Neural progenitor cell (in vitro differentiated cells): ENCODE measurements around the gene TPM3. TPM values are rescaled to one million over a fixed set of nuclear protein-coding genes. Genes with fewer than 3 reads are reported as not detected.

Source experiments
- DNase-seq: peaks from one replicate; pipeline ENCODE4 v3.0.0-alpha.2; 2016; ENCODE audit warnings: low spot score
- H2AFZ ChIP-seq: fragments of 200-600 bp; sonication (generic); replicated peaks from 2 replicates; pipeline ENCODE4 v1.6.1; 2016; ENCODE audit warnings: antibody characterized with exemption
- H3F3A ChIP-seq: fragments of 200-600 bp; sonication (generic); 2 replicates; pipeline ENCODE4 v1.6.1; 2016; ENCODE audit warnings: antibody characterized with exemption, low read depth
- H3K27ac ChIP-seq: fragments of 200-600 bp; sonication (generic); 2 replicates; pipeline ENCODE4 v1.5.1; 2016; ENCODE audit warnings: mild to moderate bottlenecking
- H3K27me3 ChIP-seq: fragments of 200-600 bp; sonication (generic); 2 replicates; pipeline ENCODE4 v1.6.1; 2016; ENCODE audit warnings: mild to moderate bottlenecking, moderate library complexity
- H3K36me3 ChIP-seq: fragments of 200-600 bp; sonication (generic); 2 replicates; pipeline ENCODE4 v1.5.1; 2016
- H3K4me1 ChIP-seq: fragments of 200-600 bp; sonication (generic); 2 replicates; pipeline ENCODE4 v1.6.1; 2016; ENCODE audit warnings: mixed run types
- H3K4me2 ChIP-seq: fragments of 200-600 bp; sonication (generic); 2 replicates; pipeline ENCODE4 v1.6.1; 2016
- H3K4me3 ChIP-seq: fragments of 200-600 bp; sonication (generic); 2 replicates; pipeline ENCODE4 v1.5.1; 2016
- H3K79me2 ChIP-seq: fragments of 200-600 bp; sonication (generic); 2 replicates; pipeline ENCODE4 v1.6.1; 2016; ENCODE audit warnings: low read depth
- H3K9ac ChIP-seq: fragments of 200-600 bp; sonication (generic); 2 replicates; pipeline ENCODE4 v1.6.1; 2016
- H3K9me3 ChIP-seq: fragments of 200-600 bp; sonication (generic); 2 replicates; pipeline ENCODE4 v1.5.1; 2016; ENCODE audit warnings: low read depth
- H4K20me1 ChIP-seq: fragments of 200-600 bp; sonication (generic); 2 replicates; pipeline ENCODE4 v1.6.1; 2016; ENCODE audit warnings: low read depth
- H3K27ac Mint-ChIP-seq: 3 replicates; pipeline ENCODE4 v1.8.0; 2021; ENCODE audit warnings: mixed read lengths
- H3K27me3 Mint-ChIP-seq: 2 replicates; pipeline ENCODE4 v1.8.0; 2022; ENCODE audit warnings: low read depth, mild to moderate bottlenecking, inconsistent platforms, moderate library complexity, mixed read lengths; ENCODE audit not compliant: insufficient read depth
- H3K36me3 Mint-ChIP-seq: 3 replicates; pipeline ENCODE4 v1.8.0; 2021; ENCODE audit warnings: mixed read lengths
- H3K4me1 Mint-ChIP-seq: 3 replicates; pipeline ENCODE4 v1.8.0; 2021; ENCODE audit warnings: mixed read lengths
- H3K4me3 Mint-ChIP-seq: 3 replicates; pipeline ENCODE4 v1.8.0; 2021; ENCODE audit warnings: mild to moderate bottlenecking, moderate library complexity, mixed read lengths
- H3K9me3 Mint-ChIP-seq: 3 replicates; pipeline ENCODE4 v1.8.0; 2020; ENCODE audit warnings: mixed read lengths
- EZH2 ChIP-seq: fragments of 200-600 bp; sonication (generic); IDR thresholded peaks from 2 replicates; pipeline ENCODE4 v1.6.1; 2017; ENCODE audit warnings: antibody characterized with exemption, mild to moderate bottlenecking, moderate library complexity
- EZH2phosphoT487 ChIP-seq: fragments of 200-600 bp; sonication (generic); IDR thresholded peaks from 2 replicates; pipeline ENCODE4 v1.6.1; 2017; ENCODE audit warnings: antibody characterized with exemption
- total RNA-seq: library from RNA; depleted of rRNA; stranded (reverse); fragments of >200 nt; gene quantifications from 2 replicates; pipeline ENCODE4 v1.2.3, GENCODE V29; 2015; ENCODE audit warnings: low replicate concordance
- TF ChIP-seq, protein P1 (sequence below): fragments of 200-600 bp; sonication (generic); IDR thresholded peaks from 2 replicates; pipeline ENCODE4 v1.5.1; 2017; ENCODE audit warnings: antibody characterized with exemption, mild to moderate bottlenecking

The TPM3 gene
- total RNA-seq, 1 donor from 2014 or later: 596 TPM

DNA sequence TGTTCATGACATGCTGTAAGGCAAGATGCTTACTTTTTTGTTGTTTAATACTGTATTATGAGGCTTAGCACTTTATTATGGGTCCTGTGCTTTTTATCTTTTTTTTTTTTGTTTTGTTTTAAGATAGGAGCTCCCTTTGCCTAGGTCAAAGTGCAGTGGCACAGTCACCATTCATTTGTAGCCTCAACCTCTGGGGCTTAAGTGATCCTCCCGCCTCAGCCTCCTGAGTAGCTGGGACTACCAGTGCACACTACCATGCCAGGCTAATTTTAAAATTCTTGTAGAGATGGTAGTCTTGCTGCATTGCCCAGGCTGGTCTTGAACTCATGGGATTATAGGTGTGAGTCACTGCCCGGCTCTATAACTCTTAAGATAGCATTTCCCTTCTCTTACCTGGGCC, 33.5 kb upstream of the TPM3 start:
- Histone ChIP-seq H3K4me2 (no peak overlapping the region), H3K9me3 (no peaks in the 10 kb centered on the region), H3K79me2 (peaks cover 96% of the 10 kb centered on the region), H3K4me3 (no peak overlapping the region), H3F3A (peaks cover under 1% of the 10 kb centered on the region), H3K27ac (no peak overlapping the region), H3K36me3 (peaks cover 15% of the 10 kb centered on the region), H3K9ac (no peak overlapping the region), H4K20me1 (peaks cover 74% of the 10 kb centered on the region), H2AFZ (no peak overlapping the region), H3K27me3 (no peaks in the 10 kb centered on the region), H3K4me1 (peaks cover 14% of the 10 kb centered on the region)
- H3K27ac Mint-ChIP-seq: no peak overlapping the region
- DNase-seq: no peak
- peaks cover 16% of the 10 kb centered on the region for H3K4me1 Mint-ChIP-seq
- H3K27me3 Mint-ChIP-seq: peaks cover 2% of the 10 kb centered on the region
- H3K9me3 Mint-ChIP-seq: no peaks in the 10 kb centered on the region
- H3K4me3 Mint-ChIP-seq: no peak overlapping the region
- peaks cover 33% of the 10 kb centered on the region for H3K36me3 Mint-ChIP-seq
- no peak for TF ChIP-seq EZH2
- TF ChIP-seq, protein P1, sequence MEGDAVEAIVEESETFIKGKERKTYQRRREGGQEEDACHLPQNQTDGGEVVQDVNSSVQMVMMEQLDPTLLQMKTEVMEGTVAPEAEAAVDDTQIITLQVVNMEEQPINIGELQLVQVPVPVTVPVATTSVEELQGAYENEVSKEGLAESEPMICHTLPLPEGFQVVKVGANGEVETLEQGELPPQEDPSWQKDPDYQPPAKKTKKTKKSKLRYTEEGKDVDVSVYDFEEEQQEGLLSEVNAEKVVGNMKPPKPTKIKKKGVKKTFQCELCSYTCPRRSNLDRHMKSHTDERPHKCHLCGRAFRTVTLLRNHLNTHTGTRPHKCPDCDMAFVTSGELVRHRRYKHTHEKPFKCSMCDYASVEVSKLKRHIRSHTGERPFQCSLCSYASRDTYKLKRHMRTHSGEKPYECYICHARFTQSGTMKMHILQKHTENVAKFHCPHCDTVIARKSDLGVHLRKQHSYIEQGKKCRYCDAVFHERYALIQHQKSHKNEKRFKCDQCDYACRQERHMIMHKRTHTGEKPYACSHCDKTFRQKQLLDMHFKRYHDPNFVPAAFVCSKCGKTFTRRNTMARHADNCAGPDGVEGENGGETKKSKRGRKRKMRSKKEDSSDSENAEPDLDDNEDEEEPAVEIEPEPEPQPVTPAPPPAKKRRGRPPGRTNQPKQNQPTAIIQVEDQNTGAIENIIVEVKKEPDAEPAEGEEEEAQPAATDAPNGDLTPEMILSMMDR: no peak
- no peak for TF ChIP-seq EZH2phosphoT487

DNA sequence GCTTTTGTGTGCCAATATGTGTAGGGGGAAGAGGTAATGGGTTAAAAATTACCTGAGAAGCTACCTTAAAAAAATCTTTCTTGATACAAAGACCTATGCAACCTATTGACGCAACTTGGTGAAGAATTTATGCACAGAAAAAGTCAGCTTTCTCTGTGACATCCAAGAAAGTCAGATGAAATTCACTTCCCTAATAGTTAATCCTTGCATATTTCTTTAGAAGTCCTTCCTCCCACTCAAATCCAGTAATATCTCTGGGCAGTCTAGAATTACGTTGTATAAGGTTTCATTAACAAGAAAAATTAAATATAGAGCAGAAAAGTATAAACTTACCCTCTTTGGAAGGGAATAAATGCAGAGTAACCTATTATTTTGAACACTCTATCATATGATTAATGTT, 31.7 kb upstream of the TPM3 start:
- Mint-ChIP-seq H3K4me3 (no peak overlapping the region), H3K27me3 (peaks cover 2% of the 10 kb centered on the region), H3K27ac (no peak overlapping the region), H3K4me1 (peaks cover 26% of the 10 kb centered on the region), H3K9me3 (no peaks in the 10 kb centered on the region), H3K36me3 (peaks cover 34% of the 10 kb centered on the region)
- H3F3A ChIP-seq: peaks cover 6% of the 10 kb centered on the region
- peak overlapping the region; percentile 88 for H3K4me2 ChIP-seq
- H3K27ac ChIP-seq: no peak overlapping the region
- peaks cover 96% of the 10 kb centered on the region for H3K79me2 ChIP-seq
- H4K20me1 ChIP-seq: peaks cover 63% of the 10 kb centered on the region
- DNase-seq: no peak
- no peak overlapping the region for H3K4me3 ChIP-seq
- H3K36me3 ChIP-seq: peaks cover 13% of the 10 kb centered on the region
- no peak overlapping the region for H3K9ac ChIP-seq
- H3K27me3 ChIP-seq: no peaks in the 10 kb centered on the region
- no peaks in the 10 kb centered on the region for H3K9me3 ChIP-seq
- no peak overlapping the region for H2AFZ ChIP-seq
- H3K4me1 ChIP-seq: peaks cover 22% of the 10 kb centered on the region
- no peak for TF ChIP-seq EZH2
- TF ChIP-seq, protein P1: no peak
- TF ChIP-seq EZH2phosphoT487: no peak

DNA sequence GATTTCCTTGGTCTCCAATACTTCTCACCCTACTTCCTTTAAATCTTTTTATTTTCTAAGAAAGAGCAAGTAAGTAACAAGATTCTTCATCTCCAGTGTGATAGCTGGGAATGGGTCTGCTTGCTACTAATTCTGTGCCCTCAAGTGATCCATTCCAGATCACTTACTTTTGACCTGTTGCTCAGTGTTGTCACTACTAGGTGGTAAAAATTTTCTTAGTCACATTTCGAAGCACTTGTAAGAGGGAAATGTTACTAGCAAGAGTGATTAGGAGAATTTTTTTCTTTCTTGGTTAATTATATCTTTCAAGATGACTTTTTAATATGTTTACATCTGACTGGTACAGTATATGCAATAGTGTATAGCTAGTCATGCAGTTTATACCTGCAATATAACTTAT, 31.0 kb upstream of the TPM3 start:
- Histone ChIP-seq H3F3A (peaks cover 6% of the 10 kb centered on the region), H3K9ac (no peak overlapping the region), H4K20me1 (peaks cover 56% of the 10 kb centered on the region), H3K27ac (no peak overlapping the region), H3K4me2 (peak overlapping the region; percentile 88), H2AFZ (no peak overlapping the region), H3K36me3 (peaks cover 20% of the 10 kb centered on the region), H3K79me2 (peaks cover 96% of the 10 kb centered on the region), H3K9me3 (no peaks in the 10 kb centered on the region), H3K27me3 (no peaks in the 10 kb centered on the region), H3K4me3 (peak overlapping the region; percentile 84), H3K4me1 (peaks cover 29% of the 10 kb centered on the region)
- Mint-ChIP-seq H3K27ac (no peak overlapping the region), H3K4me3 (peak overlapping the region; percentile 69), H3K36me3 (peaks cover 36% of the 10 kb centered on the region), H3K9me3 (no peaks in the 10 kb centered on the region), H3K27me3 (peaks cover 2% of the 10 kb centered on the region), H3K4me1 (peaks cover 33% of the 10 kb centered on the region)
- DNase-seq: no peak
- TF ChIP-seq EZH2 (no peak), EZH2phosphoT487 (no peak)
- TF ChIP-seq, protein P1: no peak
